HepG2 (cell line): ENCODE results near the gene MYD88. TPM values are rescaled to one million over a fixed set of nuclear protein-coding genes. Genes with fewer than 3 reads are reported as not detected.

Source experiments
- DZIP1 ChIP-seq: sonication (generic); formaldehyde crosslinking; IDR thresholded peaks from 2 replicates; pipeline ENCODE4 v1.5.0; 2020; ENCODE audit warnings: mild to moderate bottlenecking, missing genetic modification reagents
- GATA4 ChIP-seq: sonication (generic); IDR thresholded peaks from 2 replicates; pipeline ENCODE4 v1.6.1; 2016; ENCODE audit warnings: antibody characterized with exemption, low read depth, borderline replicate concordance
- GFI1 ChIP-seq: sonication (generic); formaldehyde crosslinking; IDR thresholded peaks from 2 replicates; pipeline ENCODE4 v1.5.0; 2020; ENCODE audit warnings: missing genetic modification reagents, mild to moderate bottlenecking, borderline replicate concordance
- HCFC1 ChIP-seq: fragments of 150-350 bp; IDR thresholded peaks from 2 replicates; pipeline ENCODE4 v1.6.1; 2014; ENCODE audit warnings: low read depth, low read length
- JUN ChIP-seq: sonication (generic); formaldehyde crosslinking; IDR thresholded peaks from 2 replicates; pipeline ENCODE4 v1.4.0; 2020; ENCODE audit warnings: mild to moderate bottlenecking, missing genetic modification reagents
- MED8 ChIP-seq: sonication (generic); formaldehyde crosslinking; IDR thresholded peaks from 2 replicates; pipeline ENCODE4 v1.8.1; 2023; ENCODE audit warnings: mild to moderate bottlenecking, missing genetic modification reagents; ENCODE audit not compliant: insufficient replicate concordance
- MLLT10 ChIP-seq: sonication (generic); formaldehyde crosslinking; IDR thresholded peaks from 2 replicates; pipeline ENCODE4 v1.4.0; 2020; ENCODE audit warnings: missing genetic modification reagents
- NAIF1 ChIP-seq: sonication (generic); formaldehyde crosslinking; IDR thresholded peaks from 2 replicates; pipeline ENCODE4 v1.5.0; 2020; ENCODE audit warnings: mild to moderate bottlenecking, missing genetic modification reagents, borderline replicate concordance
- PRDM15 ChIP-seq: sonication (generic); formaldehyde crosslinking; IDR thresholded peaks from 2 replicates; pipeline ENCODE4 v1.4.0; 2020; ENCODE audit warnings: missing genetic modification reagents
- RFX1 ChIP-seq: fragments of 450-650 bp; IDR thresholded peaks from 2 replicates; pipeline ENCODE4 v1.6.1; 2017
- ZFP41 ChIP-seq: sonication (generic); formaldehyde crosslinking; IDR thresholded peaks from 2 replicates; pipeline ENCODE4 v1.4.0; 2020; ENCODE audit warnings: mild to moderate bottlenecking, missing genetic modification reagents, borderline replicate concordance
- ZFYVE20 ChIP-seq: sonication (generic); formaldehyde crosslinking; IDR thresholded peaks from 2 replicates; pipeline ENCODE4 v1.8.0; 2023; ENCODE audit warnings: low read depth, mild to moderate bottlenecking, moderate library complexity, missing genetic modification reagents, borderline replicate concordance
- ZSCAN29 ChIP-seq: sonication (generic); formaldehyde crosslinking; conservative IDR thresholded peaks from 2 replicates; pipeline ENCODE4 v1.4.0; 2020; ENCODE audit warnings: mild to moderate bottlenecking, missing genetic modification reagents
- polyA plus RNA-seq, 8 experiments: library from polyadenylated mRNA; depleted of rRNA in 3 of 8; stranded (reverse) in 7 of 8; unstranded in 1 of 8; fragments of >200 nt; fragmentation: Illumina TruSeq in 4 of 8; extraction: Trizol in 4 of 8; gene quantifications; 2 replicates each; pipeline versions ENCODE4 v1.2.1 to v1.2.3, GENCODE V29; 2011 to 2016; ENCODE audit warnings: low read depth in 4 of 8, missing spikeins in 1 of 8, mixed read lengths in 1 of 8; ENCODE audit not compliant: insufficient read depth in 1 of 8
- total RNA-seq, 5 experiments: library from RNA; depleted of rRNA; stranded (reverse); fragments of >200 nt; fragmentation: Illumina TruSeq; extraction: Trizol; gene quantifications; 2 replicates each; pipeline ENCODE4 v1.2.3, GENCODE V29; 2016; ENCODE audit warnings: low read depth in 1 of 5
- TF ChIP-seq, protein P1 (sequence below): IDR thresholded peaks from 2 replicates; pipeline ENCODE4 v1.6.1; 2016; ENCODE audit warnings: low read depth, control low read depth
- TF ChIP-seq, protein P2 (sequence below): sonication (generic); formaldehyde crosslinking; IDR thresholded peaks from 2 replicates; pipeline ENCODE4 v1.5.1; 2020; ENCODE audit warnings: mild to moderate bottlenecking, missing genetic modification reagents
- TF ChIP-seq, protein P3 (sequence below): sonication (generic); formaldehyde crosslinking; IDR thresholded peaks from 2 replicates; pipeline ENCODE4 v1.4.0; 2020; ENCODE audit warnings: missing genetic modification reagents

The MYD88 gene
- total and polyA plus RNA-seq, 2 of the 13 experiments (the other 11 are each of a cell fraction or from before 2014, with no cell fraction given): 7.6 to 32.7 TPM

DNA sequence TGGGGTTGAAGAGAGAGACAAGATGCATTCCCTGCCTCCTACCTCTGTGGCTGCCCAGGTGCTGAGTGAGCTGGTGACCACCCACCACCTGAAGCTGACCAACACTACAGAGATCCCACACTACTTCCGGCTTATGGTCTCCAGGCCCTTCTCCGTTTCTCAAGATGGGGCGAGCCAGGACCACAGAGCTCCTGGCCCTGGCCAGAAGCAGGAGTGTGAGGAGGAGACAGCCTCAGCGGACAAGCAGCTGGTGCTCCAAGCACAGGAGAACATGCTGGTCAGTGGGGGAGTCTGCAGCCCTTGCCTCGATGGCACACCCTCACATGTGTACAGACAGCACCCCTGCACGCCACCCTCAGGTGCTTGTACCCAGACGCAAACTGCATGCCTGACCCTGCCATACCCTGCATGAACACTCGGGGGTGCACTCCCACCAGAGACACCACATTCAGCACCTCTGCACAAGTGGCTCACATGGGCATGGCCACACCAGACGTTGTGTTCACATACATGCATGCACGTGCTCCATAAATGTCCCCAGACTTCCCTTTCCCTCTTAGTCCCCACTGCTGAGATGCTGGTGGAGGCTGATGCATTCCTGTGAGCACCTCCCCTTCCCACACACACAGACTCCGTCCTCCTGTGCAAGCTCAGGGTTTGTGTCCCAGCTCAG lies 20.6 kb upstream of the MYD88 start (continued):
- TF ChIP-seq, protein P1, sequence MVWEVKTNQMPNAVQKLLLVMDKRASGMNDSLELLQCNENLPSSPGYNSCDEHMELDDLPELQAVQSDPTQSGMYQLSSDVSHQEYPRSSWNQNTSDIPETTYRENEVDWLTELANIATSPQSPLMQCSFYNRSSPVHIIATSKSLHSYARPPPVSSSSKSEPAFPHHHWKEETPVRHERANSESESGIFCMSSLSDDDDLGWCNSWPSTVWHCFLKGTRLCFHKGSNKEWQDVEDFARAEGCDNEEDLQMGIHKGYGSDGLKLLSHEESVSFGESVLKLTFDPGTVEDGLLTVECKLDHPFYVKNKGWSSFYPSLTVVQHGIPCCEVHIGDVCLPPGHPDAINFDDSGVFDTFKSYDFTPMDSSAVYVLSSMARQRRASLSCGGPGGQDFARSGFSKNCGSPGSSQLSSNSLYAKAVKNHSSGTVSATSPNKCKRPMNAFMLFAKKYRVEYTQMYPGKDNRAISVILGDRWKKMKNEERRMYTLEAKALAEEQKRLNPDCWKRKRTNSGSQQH (CRISPR knock-in tag): no peak
- TF ChIP-seq NAIF1 (CRISPR knock-in tag) (no peak), GFI1 (no peak), MLLT10 (CRISPR knock-in tag) (no peak), ZFP41 (CRISPR knock-in tag) (no peak), DZIP1 (CRISPR knock-in tag) (no peak), ZSCAN29 (CRISPR knock-in tag) (no peak), GATA4 (no peak), MED8 (CRISPR knock-in tag) (no peak), HCFC1 (no peak), PRDM15 (no peak), RFX1 (no peak), JUN (CRISPR knock-in tag) (no peak; the same call in 1 of the 2 replicates), ZFYVE20 (CRISPR knock-in tag) (no peak)
- TF ChIP-seq, protein P2, sequence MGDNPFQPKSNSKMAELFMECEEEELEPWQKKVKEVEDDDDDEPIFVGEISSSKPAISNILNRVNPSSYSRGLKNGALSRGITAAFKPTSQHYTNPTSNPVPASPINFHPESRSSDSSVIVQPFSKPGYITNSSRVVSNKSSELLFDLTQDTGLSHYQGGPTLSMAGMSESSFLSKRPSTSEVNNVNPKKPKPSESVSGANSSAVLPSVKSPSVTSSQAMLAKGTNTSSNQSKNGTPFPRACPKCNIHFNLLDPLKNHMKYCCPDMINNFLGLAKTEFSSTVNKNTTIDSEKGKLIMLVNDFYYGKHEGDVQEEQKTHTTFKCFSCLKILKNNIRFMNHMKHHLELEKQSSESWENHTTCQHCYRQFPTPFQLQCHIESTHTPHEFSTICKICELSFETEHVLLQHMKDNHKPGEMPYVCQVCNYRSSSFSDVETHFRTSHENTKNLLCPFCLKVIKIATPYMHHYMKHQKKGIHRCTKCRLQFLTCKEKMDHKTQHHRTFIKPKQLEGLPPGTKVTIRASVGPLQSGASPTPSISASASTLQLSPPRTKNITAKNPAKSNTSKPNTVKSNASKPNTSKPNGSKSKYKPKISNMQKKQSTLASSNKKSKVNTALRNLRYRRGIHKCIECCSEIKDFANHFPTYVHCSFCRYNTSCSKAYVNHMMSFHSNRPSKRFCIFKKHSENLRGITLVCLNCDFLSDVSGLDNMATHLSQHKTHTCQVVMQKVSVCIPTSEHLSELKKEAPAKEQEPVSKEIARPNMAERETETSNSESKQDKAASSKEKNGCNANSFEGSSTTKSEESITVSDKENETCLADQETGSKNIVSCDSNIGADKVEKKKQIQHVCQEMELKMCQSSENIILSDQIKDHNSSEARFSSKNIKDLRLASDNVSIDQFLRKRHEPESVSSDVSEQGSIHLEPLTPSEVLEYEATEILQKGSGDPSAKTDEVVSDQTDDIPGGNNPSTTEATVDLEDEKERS (CRISPR knock-in tag): no peak
- TF ChIP-seq, protein P3, sequence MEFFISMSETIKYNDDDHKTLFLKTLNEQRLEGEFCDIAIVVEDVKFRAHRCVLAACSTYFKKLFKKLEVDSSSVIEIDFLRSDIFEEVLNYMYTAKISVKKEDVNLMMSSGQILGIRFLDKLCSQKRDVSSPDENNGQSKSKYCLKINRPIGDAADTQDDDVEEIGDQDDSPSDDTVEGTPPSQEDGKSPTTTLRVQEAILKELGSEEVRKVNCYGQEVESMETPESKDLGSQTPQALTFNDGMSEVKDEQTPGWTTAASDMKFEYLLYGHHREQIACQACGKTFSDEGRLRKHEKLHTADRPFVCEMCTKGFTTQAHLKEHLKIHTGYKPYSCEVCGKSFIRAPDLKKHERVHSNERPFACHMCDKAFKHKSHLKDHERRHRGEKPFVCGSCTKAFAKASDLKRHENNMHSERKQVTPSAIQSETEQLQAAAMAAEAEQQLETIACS (CRISPR knock-in tag): no peak
